ENCODE measurements around the gene GLI1. TPM values are rescaled to one million over a fixed set of nuclear protein-coding genes. Genes with fewer than 3 reads are reported as not detected.

GLI1 gene
- polyA plus RNA-seq, 2 donors: 0.16 to 0.28 TPM

- H3K9me3 ChIP-seq (ENCODE audit: control insufficient read depth in 2 of 2, insufficient read depth in 1 of 2, low read depth in 1 of 2, low read length in 1 of 2): no peaks in the 10 kb centered on the region
- H3K36me3 ChIP-seq (ENCODE audit: control insufficient read depth in 2 of 2, insufficient read depth in 2 of 2, low read length in 1 of 2): no peaks in the 10 kb centered on the region
- H3K27ac ChIP-seq (ENCODE audit: low read depth in 2 of 2, low read length in 1 of 2): no peak overlapping the region
- H3K27me3 ChIP-seq (ENCODE audit: control insufficient read depth in 1 of 2, insufficient read depth in 2 of 2, low read length in 2 of 2): no peaks in the 10 kb centered on the region
- H3K4me3 ChIP-seq (ENCODE audit: low read depth in 1 of 2, low read length in 2 of 2): no peak overlapping the region
- no peaks in the 10 kb centered on the region for H3K4me1 ChIP-seq (ENCODE audit: control insufficient read depth in 2 of 2, insufficient read depth in 2 of 2, low read length in 1 of 2)
- WGBS, 2 donors: 29 to 37% methylated on average over 9 of the region's 9 CpGs
These were observed 7.2 kb upstream of the GLI1 start for GRCh38 chr12:57452181-57452936.

- no peak overlapping the region for H3K27ac ChIP-seq (ENCODE audit: low read depth in 2 of 2, low read length in 1 of 2)
These were observed 6.6 kb upstream of the GLI1 start for GRCh38 chr12:57452937-57453509.

GRCh38 chr12:57454213-57454565 lies 5.4 kb upstream of the GLI1 start:
- WGBS, 2 donors: 95 to 96% methylated on average over 2 of the region's 2 CpGs
- no peaks in the 10 kb centered on the region for H3K9me3 ChIP-seq (ENCODE audit: control insufficient read depth in 2 of 2, insufficient read depth in 1 of 2, low read depth in 1 of 2, low read length in 1 of 2)
- H3K27ac ChIP-seq (ENCODE audit: low read depth in 2 of 2, low read length in 1 of 2): no peak overlapping the region
- H3K4me1 ChIP-seq (ENCODE audit: control insufficient read depth in 2 of 2, insufficient read depth in 2 of 2, low read length in 1 of 2): no peaks in the 10 kb centered on the region
- H3K36me3 ChIP-seq (ENCODE audit: control insufficient read depth in 2 of 2, insufficient read depth in 2 of 2, low read length in 1 of 2): no peaks in the 10 kb centered on the region
- H3K27me3 ChIP-seq (ENCODE audit: control insufficient read depth in 1 of 2, insufficient read depth in 2 of 2, low read length in 2 of 2): no peaks in the 10 kb centered on the region
- no peak overlapping the region for H3K4me3 ChIP-seq (ENCODE audit: low read depth in 1 of 2, low read length in 2 of 2)

More at GRCh38 chr12:57452937-57453509, 6.6 kb upstream of the GLI1 start:
- Histone ChIP-seq H3K36me3 (ENCODE audit: control insufficient read depth in 2 of 2, insufficient read depth in 2 of 2, low read length in 1 of 2) (no peaks in the 10 kb centered on the region), H3K4me1 (ENCODE audit: control insufficient read depth in 2 of 2, insufficient read depth in 2 of 2, low read length in 1 of 2) (no peaks in the 10 kb centered on the region), H3K27me3 (ENCODE audit: control insufficient read depth in 1 of 2, insufficient read depth in 2 of 2, low read length in 2 of 2) (no peaks in the 10 kb centered on the region), H3K9me3 (ENCODE audit: control insufficient read depth in 2 of 2, insufficient read depth in 1 of 2, low read depth in 1 of 2, low read length in 1 of 2) (no peaks in the 10 kb centered on the region), H3K4me3 (ENCODE audit: low read depth in 1 of 2, low read length in 2 of 2) (no peak overlapping the region)
- WGBS, 2 donors: 21 to 22% methylated on average over 7 of the region's 7 CpGs

GRCh38 chr12:57454566-57455373 lies 4.8 kb upstream of the GLI1 start, which contains the start of gene INHBE:
INHBE (plus strand) TSS chr12:57455307; CDS start chr12:57455537, 230 bp downstream.
- H3K4me3 ChIP-seq (ENCODE audit: low read depth in 1 of 2, low read length in 2 of 2): no peak within 1 kb of the TSS

GRCh38 chr12:57455374-57456144 lies 4.0 kb upstream of the GLI1 start:
- Histone ChIP-seq H3K4me3 (ENCODE audit: low read depth in 1 of 2, low read length in 2 of 2) (no peak overlapping the region), H3K36me3 (ENCODE audit: control insufficient read depth in 2 of 2, insufficient read depth in 2 of 2, low read length in 1 of 2) (no peaks in the 10 kb centered on the region), H3K9me3 (ENCODE audit: control insufficient read depth in 2 of 2, insufficient read depth in 1 of 2, low read depth in 1 of 2, low read length in 1 of 2) (no peaks in the 10 kb centered on the region), H3K27ac (ENCODE audit: low read depth in 2 of 2, low read length in 1 of 2) (no peak overlapping the region), H3K27me3 (ENCODE audit: control insufficient read depth in 1 of 2, insufficient read depth in 2 of 2, low read length in 2 of 2) (no peaks in the 10 kb centered on the region), H3K4me1 (ENCODE audit: control insufficient read depth in 2 of 2, insufficient read depth in 2 of 2, low read length in 1 of 2) (no peaks in the 10 kb centered on the region)
- 51% methylated on average over 10 of the region's 10 CpGs for WGBS, 2 donors

More at GRCh38 chr12:57454566-57455373, 4.8 kb upstream of the GLI1 start, which contains the start of gene INHBE:
- no peaks in the 10 kb centered on the region for H3K9me3 ChIP-seq (ENCODE audit: control insufficient read depth in 2 of 2, insufficient read depth in 1 of 2, low read depth in 1 of 2, low read length in 1 of 2)
- no peak within 1 kb of the TSS for H3K27ac ChIP-seq (ENCODE audit: low read depth in 2 of 2, low read length in 1 of 2)
- no peaks in the 10 kb centered on the region for H3K4me1 ChIP-seq (ENCODE audit: control insufficient read depth in 2 of 2, insufficient read depth in 2 of 2, low read length in 1 of 2)
- H3K36me3 ChIP-seq (ENCODE audit: control insufficient read depth in 2 of 2, insufficient read depth in 2 of 2, low read length in 1 of 2): no peaks in the 10 kb centered on the region
- no peaks in the 10 kb centered on the region for H3K27me3 ChIP-seq (ENCODE audit: control insufficient read depth in 1 of 2, insufficient read depth in 2 of 2, low read length in 2 of 2)
- 65 to 70% methylated on average over 10 of the region's 10 CpGs for WGBS, 2 donors

- WGBS, 2 donors: 35% methylated on average over 15 of the region's 15 CpGs
These were observed 3.4 kb upstream of the GLI1 start for GRCh38 chr12:57456145-57456700.

GRCh38 chr12:57456737-57457490 lies 2.7 kb upstream of the GLI1 start:
- Histone ChIP-seq H3K27ac (ENCODE audit: low read depth in 2 of 2, low read length in 1 of 2) (no peak overlapping the region), H3K9me3 (ENCODE audit: control insufficient read depth in 2 of 2, insufficient read depth in 1 of 2, low read depth in 1 of 2, low read length in 1 of 2) (no peaks in the 10 kb centered on the region), H3K27me3 (ENCODE audit: control insufficient read depth in 1 of 2, insufficient read depth in 2 of 2, low read length in 2 of 2) (no peaks in the 10 kb centered on the region), H3K4me1 (ENCODE audit: control insufficient read depth in 2 of 2, insufficient read depth in 2 of 2, low read length in 1 of 2) (peaks cover 0 to 6% of the 10 kb centered on the region in 2 donors), H3K36me3 (ENCODE audit: control insufficient read depth in 2 of 2, insufficient read depth in 2 of 2, low read length in 1 of 2) (no peaks in the 10 kb centered on the region), H3K4me3 (ENCODE audit: low read depth in 1 of 2, low read length in 2 of 2) (no peak overlapping the region)
- WGBS, 2 donors: 83 to 88% methylated on average over 6 of the region's 6 CpGs

More at GRCh38 chr12:57456145-57456700, 3.4 kb upstream of the GLI1 start:
- H3K4me1 ChIP-seq (ENCODE audit: control insufficient read depth in 2 of 2, insufficient read depth in 2 of 2, low read length in 1 of 2): peaks cover 0 to 6% of the 10 kb centered on the region in 2 donors
- H3K27ac ChIP-seq (ENCODE audit: low read depth in 2 of 2, low read length in 1 of 2): no peak overlapping the region
- no peaks in the 10 kb centered on the region for H3K27me3 ChIP-seq (ENCODE audit: control insufficient read depth in 1 of 2, insufficient read depth in 2 of 2, low read length in 2 of 2)
- H3K36me3 ChIP-seq (ENCODE audit: control insufficient read depth in 2 of 2, insufficient read depth in 2 of 2, low read length in 1 of 2): no peaks in the 10 kb centered on the region
- H3K9me3 ChIP-seq (ENCODE audit: control insufficient read depth in 2 of 2, insufficient read depth in 1 of 2, low read depth in 1 of 2, low read length in 1 of 2): no peaks in the 10 kb centered on the region
- H3K4me3 ChIP-seq (ENCODE audit: low read depth in 1 of 2, low read length in 2 of 2): no peak overlapping the region

- 29% methylated on average over 3 of the region's 3 CpGs for WGBS, 2 donors
- Histone ChIP-seq H3K4me1 (ENCODE audit: control insufficient read depth in 2 of 2, insufficient read depth in 2 of 2, low read length in 1 of 2) (peaks cover 0 to 6% of the 10 kb centered on the region in 2 donors), H3K27ac (ENCODE audit: low read depth in 2 of 2, low read length in 1 of 2) (peak overlapping the region; percentile 64 to 65), H3K27me3 (ENCODE audit: control insufficient read depth in 1 of 2, insufficient read depth in 2 of 2, low read length in 2 of 2) (no peaks in the 10 kb centered on the region), H3K4me3 (ENCODE audit: low read depth in 1 of 2, low read length in 2 of 2) (peak overlapping the region; percentile 45 to 62), H3K36me3 (ENCODE audit: control insufficient read depth in 2 of 2, insufficient read depth in 2 of 2, low read length in 1 of 2) (no peaks in the 10 kb centered on the region), H3K9me3 (ENCODE audit: control insufficient read depth in 2 of 2, insufficient read depth in 1 of 2, low read depth in 1 of 2, low read length in 1 of 2) (no peaks in the 10 kb centered on the region)
These were observed 925 bp upstream of the GLI1 start for GRCh38 chr12:57458665-57459054.
